HepG2 (cell line): ENCODE measurements around the gene ENO2.
"Not testable (repeated sequence)": the region's sequence is repeated elsewhere in the genome, so short reads cannot be mapped to it uniquely, and the experiment has no call there.

Experiments
- CREB1 ChIP-seq, 2 experiments: fragments of 450-650 bp in 1 of 2; IDR thresholded peaks; 2 replicates each; pipeline ENCODE4 v1.6.1; 2016 to 2017; ENCODE audit warnings: control low read depth in 1 of 2, mild to moderate bottlenecking in 1 of 2, missing compliant biosample characterization in 1 of 2, missing genetic modification characterization in 1 of 2
- KMT2A ChIP-seq: sonication (generic); formaldehyde crosslinking; IDR thresholded peaks from 2 replicates; pipeline ENCODE4 v1.4.0; 2020; ENCODE audit warnings: missing genetic modification reagents
- POLR2AphosphoS5 ChIP-seq: IDR thresholded peaks from 2 replicates; pipeline ENCODE4 v1.6.1; 2012; ENCODE audit warnings: low read depth, low read length
- REST ChIP-seq, 2 experiments: IDR thresholded peaks; 2 replicates each; pipeline ENCODE4 v1.6.1; 2011 to 2012; ENCODE audit warnings: low read length in 2 of 2, borderline replicate concordance in 1 of 2, low read depth in 1 of 2, mild to moderate bottlenecking in 1 of 2, moderate library complexity in 1 of 2
- TCF7L2 ChIP-seq: IDR thresholded peaks from 2 replicates; pipeline ENCODE4 v1.6.1; 2011; ENCODE audit warnings: mild to moderate bottlenecking, low read depth, low read length, moderate library complexity
- TFE3 ChIP-seq: IDR thresholded peaks from 2 replicates; pipeline ENCODE4 v1.6.1; 2016
- ZC3H4 ChIP-seq: sonication (generic); formaldehyde crosslinking; IDR thresholded peaks from 2 replicates; pipeline ENCODE4 v1.4.0; 2020; ENCODE audit warnings: missing genetic modification reagents, borderline replicate concordance
- ZNF318 ChIP-seq: sonication (generic); formaldehyde crosslinking; IDR thresholded peaks from 2 replicates; pipeline ENCODE4 v1.4.0; 2020; ENCODE audit warnings: mild to moderate bottlenecking, missing genetic modification reagents
- ZNF331 ChIP-seq: sonication (generic); formaldehyde crosslinking; IDR thresholded peaks from 2 replicates; pipeline ENCODE4 v1.4.0; 2020; ENCODE audit warnings: missing genetic modification reagents

GRCh38 chr12:6908141-6908540, 6.2 kb upstream of the ENO2 start:
- TF ChIP-seq TCF7L2; ZNF318 (CRISPR knock-in tag); KMT2A; TFE3 (CRISPR knock-in tag); REST (IDR thresholded peaks at IDR 0.05; ENCODE audit: borderline replicate concordance in 1 of 2, low read depth in 1 of 2, low read length in 2 of 2); ZC3H4 (CRISPR knock-in tag); CREB1 (IDR thresholded peaks at IDR 0.05); CREB1 (CRISPR knock-in tag; IDR thresholded peaks at IDR 0.05); ZNF331 (CRISPR knock-in tag); POLR2AphosphoS5: not testable (repeated sequence)
